NK-92 (cell line): ENCODE data around the gene TMSB4X.
"Not testable (repeated sequence)": the region's sequence is repeated elsewhere in the genome, so short reads cannot be mapped to it uniquely, and the experiment has no call there.

ENCODE experiments used
- DNase-seq: peaks from one replicate; lab custom pipeline; 2025; ENCODE audit not compliant: unreplicated experiment; lab: John Stamatoyannopoulos, UW

TMSB4X gene

GRCh38 chrX:12994321-12994720 lies 19.4 kb downstream of the TMSB4X start:
- no peak for DNase-seq

DNA sequence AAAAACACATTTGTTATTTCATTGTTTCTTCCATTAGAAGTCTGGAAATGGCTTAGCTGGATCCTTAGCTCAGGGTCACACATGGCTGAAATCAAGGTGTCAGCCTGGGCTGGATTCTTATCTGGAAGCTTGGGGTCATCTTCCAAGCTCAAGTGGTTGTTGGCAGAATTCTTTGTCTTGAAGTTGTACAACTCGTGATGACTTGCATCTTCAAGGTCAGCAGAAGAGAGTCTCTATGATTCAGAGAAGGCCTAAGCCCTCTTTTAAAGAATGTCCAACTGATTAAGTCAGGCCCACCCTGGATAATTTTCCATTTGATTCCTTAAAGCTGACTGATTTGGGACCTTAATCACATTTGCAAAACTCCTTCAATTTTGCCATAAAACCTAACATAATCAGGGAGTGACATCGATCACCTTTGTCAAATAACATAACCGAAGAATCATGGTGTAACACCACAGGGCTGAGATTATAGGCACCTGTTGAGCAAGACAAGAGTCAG lies 22.1 kb downstream of the TMSB4X start:
- DNase-seq, result no peak

DNA sequence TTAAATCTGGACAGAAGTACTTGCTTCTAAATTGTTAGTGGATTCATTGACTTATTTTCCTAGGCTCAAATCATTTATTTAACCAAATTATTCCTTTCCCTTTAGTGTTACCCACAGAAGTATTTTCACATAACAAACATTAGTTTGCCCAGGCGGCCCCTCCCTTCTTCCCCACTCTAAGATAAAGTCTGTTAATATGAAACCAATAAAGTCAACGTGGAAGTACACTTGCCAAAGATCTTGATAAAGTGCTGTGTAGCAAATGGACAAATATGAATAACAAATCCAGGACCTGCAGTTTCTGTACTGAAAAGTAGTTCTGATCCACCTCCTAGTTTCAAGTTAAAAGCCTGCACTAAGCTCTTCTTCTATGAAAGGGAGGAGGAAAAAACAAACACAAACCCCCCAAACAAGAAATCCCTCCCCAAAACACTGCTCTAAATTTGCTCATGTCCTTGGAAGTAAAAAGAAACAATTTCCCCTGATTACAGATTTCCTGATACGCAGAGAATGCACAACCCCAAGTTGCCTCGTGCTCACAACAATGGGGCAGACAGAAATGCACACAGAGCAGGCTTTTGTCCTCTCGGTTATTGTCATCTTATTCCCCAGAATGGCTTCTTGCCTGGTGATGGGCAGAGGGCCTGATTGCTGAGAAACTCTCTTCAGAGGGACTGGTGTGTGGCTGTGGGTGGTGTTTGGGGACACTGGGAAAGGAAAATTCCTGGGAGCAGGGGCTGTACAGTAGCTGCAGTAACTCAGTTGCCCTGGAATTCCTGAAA lies 23.2 kb downstream of the TMSB4X start:
- DNase-seq, result no peak

DNA sequence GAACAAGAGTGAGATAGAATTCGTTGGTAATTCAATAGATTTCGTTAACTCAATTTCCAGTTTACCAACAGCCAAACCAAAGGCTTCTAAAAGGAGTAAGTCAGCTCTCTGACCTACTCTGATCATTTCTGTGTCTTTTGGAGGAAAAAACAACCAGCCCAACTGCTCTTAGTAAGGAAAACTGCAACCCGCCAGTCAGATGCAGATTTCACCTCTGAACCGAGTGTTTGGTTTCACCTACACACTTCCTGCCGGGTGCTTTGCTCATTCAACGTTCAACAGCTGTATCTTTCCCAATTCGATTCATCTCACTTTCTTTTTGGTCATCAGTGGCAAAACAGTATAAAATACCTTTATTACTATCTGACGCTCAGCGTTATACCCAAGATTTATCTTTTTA lies 24.5 kb downstream of the TMSB4X start:
- no peak for DNase-seq

DNA sequence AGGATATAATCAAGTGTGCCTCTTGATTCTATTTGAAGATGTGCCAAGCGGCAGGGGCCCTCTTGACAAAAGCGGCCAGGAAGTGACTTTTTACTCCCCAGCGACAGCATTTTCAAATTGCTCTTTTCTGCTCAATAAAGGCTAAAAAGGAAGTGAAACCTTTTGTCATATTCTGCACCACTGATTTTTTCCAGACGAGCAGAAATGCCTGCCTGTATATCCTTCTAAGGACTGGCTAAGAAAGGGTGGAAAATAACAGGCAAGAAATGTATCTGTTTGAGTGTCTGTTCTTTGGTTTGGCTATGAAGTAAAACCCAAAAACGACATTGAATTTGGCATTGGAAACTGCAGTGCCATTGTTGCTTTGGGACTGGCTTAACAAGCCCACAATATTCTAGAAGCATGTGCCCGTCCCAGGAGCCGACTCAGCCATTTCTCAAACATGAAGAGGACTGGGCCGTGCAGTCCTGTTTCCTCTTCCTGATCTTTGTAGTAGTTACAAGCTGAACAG lies 25.4 kb downstream of the TMSB4X start:
- DNase-seq, result no peak

- no peak for DNase-seq
Measured at GRCh38 chrX:13001097-13001496, 26.2 kb downstream of the TMSB4X start.

- DNase-seq, result no peak
Measured at GRCh38 chrX:13001961-13002671, 27.2 kb downstream of the TMSB4X start.

- no peak for DNase-seq
Measured at GRCh38 chrX:13005661-13006473, 31.0 kb downstream of the TMSB4X start.

DNA sequence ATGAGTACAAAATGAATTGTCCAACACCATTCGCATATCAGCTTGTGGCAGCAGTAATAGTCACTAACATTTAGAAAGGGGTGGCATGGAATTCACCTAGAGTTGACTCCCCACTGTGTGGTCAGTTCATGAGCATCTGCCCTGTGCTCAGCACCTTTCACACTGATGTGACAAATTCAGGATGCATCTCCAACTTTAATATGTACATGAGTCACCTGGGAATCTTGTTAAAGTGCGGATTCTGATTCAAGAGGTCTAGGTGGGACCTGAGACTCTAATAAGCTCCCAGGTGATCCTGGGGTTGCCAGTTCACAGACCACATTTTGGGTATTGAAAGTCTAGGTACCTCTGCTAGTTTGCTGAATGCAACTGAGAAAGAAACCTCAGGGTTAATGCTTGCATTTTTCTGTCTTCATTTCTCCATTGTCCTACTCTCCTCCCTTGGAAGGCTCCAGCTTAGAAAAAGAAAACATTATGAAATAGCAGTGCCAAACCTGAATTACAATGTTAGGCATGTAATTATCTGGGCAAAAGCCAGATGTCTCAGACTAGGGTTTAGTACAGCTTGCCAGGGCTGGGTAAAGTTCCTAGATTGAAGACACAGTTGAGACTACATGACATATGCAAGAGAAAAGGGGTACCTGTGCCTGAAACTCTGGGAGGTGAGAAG lies 32.7 kb downstream of the TMSB4X start:
- DNase-seq, result no peak

- no peak for DNase-seq
Measured at GRCh38 chrX:13008189-13008533, 33.3 kb downstream of the TMSB4X start.

GRCh38 chrX:13008851-13009250 lies 33.9 kb downstream of the TMSB4X start:
- DNase-seq, result no peak

DNA sequence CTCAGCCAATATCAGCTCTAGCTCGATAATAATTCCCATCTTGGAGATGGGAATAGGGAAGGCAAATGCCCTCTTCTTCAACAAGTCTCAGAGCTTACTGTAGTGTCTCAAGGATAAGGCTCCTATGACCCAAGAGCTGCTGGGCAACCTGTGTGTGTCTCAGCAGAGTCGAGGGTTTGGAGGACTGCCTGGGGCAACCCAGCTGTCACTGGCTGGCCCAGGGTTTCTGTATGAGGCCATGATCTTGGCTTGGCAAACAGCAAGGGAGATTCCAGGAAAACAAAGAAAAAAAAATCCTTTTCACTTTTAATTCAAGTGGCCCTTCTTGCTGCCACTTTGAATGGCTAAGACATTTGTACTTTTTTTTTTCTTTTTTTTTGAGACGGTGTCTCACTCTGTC lies 34.4 kb downstream of the TMSB4X start:
- DNase-seq, result no peak

- no peak for DNase-seq
Measured at GRCh38 chrX:13009844-13010243, 34.9 kb downstream of the TMSB4X start.

GRCh38 chrX:13010546-13010945 lies 35.6 kb downstream of the TMSB4X start:
- DNase-seq, result no peak

GRCh38 chrX:13013363-13014110 lies 38.6 kb downstream of the TMSB4X start:
- no peak for DNase-seq

DNA sequence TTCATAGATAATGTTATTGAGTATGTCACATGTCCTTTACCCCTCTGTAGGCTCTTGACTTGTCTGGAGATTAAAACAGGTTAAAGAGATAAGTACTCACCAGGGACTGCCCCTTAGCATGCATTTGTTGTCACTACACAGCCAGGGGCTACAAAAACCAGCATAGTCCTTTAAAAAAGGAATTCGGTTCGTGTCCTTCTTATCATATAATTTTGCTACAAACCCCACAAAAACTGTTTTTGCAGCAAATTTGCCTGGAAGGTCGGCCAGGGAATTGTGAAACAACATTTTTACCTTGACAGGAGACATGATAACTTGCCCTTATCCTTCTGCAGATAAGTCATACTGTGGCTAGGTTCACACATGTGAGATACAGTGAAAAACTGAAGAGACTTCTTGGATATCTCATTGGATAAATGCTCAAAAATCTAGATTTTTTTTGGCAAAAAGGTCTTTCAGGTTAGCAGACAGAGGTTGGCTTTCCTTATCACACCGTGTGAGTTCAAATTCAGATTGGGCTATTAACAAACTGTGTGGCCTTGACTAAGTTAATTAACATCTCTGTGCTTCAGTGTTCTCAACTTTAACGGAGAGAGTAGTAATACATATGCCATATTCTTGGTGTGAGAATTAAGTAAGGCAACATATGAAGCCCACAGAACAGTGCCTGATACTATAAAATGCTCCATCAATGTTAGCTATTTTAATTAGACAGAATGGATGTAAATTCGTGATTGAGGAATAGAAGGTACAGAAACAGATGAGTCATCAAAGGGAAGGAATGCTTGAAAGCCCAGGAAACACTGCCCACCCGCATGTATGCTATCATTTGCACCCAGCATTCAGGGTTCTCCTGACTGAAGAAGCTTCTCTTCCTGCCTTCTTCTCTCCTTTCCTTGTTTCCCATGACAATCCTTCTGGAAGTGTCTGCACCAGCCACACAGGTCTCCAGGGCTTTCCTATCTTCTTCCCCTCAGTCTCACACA lies 39.5 kb downstream of the TMSB4X start:
- no peak for DNase-seq

GRCh38 chrX:13015536-13016236 lies 40.8 kb downstream of the TMSB4X start:
- no peak for DNase-seq

DNA sequence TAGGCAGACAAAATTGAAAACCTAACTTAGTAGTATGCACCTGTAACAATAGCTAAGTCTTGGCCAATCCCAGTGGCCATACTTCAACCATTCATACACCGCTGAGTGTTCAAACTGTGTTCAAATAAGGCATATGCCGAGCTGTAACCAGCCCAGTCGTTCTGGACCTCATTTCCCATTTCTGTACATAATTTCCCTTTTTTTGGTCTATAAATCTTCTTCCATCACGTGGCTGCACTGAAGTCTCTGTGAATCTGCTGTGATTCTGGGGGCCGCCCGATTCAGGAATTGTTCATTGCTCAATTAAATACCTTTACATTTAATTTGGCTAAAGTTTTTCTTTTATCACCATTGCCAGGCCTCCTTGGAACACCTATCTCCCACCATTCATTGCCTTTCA lies 41.8 kb downstream of the TMSB4X start:
- not testable (repeated sequence) for DNase-seq
